GM06990 (cell line): ENCODE measurements around the gene FMO2.

ENCODE experiments used
- DNase-seq: peaks from one replicate; pipeline ENCODE4 v3.0.0-alpha.2; 2011; ENCODE audit not compliant: insufficient read length; ENCODE audit errors: extremely low read depth
- H3K27me3 ChIP-seq: replicated peaks from 2 replicates; pipeline ENCODE4 v1.6.0; 2011; ENCODE audit warnings: low read length; ENCODE audit not compliant: control insufficient read depth, insufficient read depth
- H3K36me3 ChIP-seq: 2 replicates; pipeline ENCODE4 v1.5.1; 2011; ENCODE audit warnings: low read length; ENCODE audit not compliant: control insufficient read depth, insufficient read depth
- H3K4me3 ChIP-seq: replicated peaks from 2 replicates; pipeline ENCODE4 v1.5.1; 2011; ENCODE audit warnings: low read depth, mild to moderate bottlenecking, control low read depth, low read length
- TF ChIP-seq, protein P1 (sequence below): IDR thresholded peaks from 2 replicates; pipeline ENCODE4 v1.5.1; 2011; ENCODE audit warnings: low read length, control low read depth, mild to moderate bottlenecking, inconsistent platforms; ENCODE audit not compliant: insufficient read depth, poor library complexity, severe bottlenecking

Gene FMO2

DNA sequence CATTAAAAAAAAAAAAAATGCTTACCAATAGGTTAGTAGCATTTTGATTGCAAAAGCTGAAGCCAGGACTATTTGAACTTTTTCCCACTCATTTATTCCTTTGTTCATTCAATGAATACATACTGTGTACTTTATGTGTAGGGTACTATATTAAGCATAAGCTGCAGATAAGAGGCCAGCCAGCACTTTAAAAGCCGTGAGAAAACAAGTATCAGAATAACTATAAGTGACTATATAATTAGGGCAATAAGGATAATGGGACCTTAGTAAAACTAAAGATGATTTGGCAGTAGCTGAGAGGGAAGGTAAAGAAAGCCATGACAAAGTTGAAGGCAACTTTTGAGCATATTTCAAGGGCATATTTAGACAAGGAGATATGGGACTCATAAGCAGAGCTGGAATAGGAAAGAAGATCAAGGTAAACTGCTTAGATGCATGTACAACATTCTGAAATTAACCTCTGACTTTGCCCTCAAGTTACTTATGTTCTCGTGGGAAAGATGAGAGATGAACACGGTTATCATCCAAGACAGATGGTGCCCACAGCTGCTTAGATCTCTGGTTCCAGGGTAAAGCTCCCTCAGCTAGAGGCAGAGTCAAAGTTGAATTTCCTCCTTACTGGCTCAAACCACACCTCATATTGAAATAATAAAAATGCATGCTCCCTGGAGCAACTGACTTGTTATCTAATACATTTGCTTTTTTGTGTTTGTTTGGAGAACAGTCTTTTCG lies 44.0 kb upstream of the FMO2 start:
- TF ChIP-seq, protein P1, sequence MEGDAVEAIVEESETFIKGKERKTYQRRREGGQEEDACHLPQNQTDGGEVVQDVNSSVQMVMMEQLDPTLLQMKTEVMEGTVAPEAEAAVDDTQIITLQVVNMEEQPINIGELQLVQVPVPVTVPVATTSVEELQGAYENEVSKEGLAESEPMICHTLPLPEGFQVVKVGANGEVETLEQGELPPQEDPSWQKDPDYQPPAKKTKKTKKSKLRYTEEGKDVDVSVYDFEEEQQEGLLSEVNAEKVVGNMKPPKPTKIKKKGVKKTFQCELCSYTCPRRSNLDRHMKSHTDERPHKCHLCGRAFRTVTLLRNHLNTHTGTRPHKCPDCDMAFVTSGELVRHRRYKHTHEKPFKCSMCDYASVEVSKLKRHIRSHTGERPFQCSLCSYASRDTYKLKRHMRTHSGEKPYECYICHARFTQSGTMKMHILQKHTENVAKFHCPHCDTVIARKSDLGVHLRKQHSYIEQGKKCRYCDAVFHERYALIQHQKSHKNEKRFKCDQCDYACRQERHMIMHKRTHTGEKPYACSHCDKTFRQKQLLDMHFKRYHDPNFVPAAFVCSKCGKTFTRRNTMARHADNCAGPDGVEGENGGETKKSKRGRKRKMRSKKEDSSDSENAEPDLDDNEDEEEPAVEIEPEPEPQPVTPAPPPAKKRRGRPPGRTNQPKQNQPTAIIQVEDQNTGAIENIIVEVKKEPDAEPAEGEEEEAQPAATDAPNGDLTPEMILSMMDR, result no peak
- Histone ChIP-seq H3K4me3 (no peak overlapping the region), H3K36me3 (no peaks in the 10 kb centered on the region), H3K27me3 (no peaks in the 10 kb centered on the region; the same call in none of the 2 replicates)
- no peak for DNase-seq

DNA sequence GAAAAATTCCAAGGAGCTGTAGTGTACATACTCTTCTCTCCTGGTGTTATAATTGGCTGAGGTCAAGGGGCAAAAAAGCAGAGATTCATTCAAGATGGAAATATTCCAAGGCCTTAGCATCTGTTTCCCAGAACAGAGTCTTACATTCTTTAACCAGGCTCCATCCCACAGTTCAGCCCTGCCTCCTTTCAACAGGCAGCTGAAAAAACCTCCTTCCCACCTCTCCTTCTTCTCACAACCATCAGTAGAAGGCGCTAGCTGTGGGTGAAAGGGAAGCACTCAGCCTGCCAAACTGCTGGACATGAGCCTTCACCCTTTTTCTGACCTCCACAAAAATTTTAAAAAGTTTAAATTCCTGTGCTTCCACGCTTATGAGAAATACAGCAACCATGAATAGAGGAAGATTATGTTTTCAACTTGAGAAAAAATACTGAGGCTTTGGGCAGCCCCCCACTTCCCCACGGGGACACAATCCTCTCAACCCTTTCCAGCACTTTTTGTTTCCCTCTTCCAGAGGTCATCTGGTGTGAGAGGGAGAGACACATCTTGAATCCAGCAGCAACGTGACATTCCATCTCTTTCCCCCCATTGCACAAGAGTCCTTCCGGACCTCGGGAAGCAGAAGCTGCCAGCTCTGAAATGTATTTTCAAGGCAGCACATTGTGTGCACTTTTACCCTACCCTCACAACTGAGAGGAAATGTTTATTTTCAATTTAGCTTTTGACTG lies 43.2 kb upstream of the FMO2 start:
- TF ChIP-seq, protein P1, result no peak
- Histone ChIP-seq H3K4me3 (no peak overlapping the region), H3K36me3 (no peaks in the 10 kb centered on the region), H3K27me3 (no peaks in the 10 kb centered on the region; the same call in none of the 2 replicates)
- DNase-seq, result no peak

DNA sequence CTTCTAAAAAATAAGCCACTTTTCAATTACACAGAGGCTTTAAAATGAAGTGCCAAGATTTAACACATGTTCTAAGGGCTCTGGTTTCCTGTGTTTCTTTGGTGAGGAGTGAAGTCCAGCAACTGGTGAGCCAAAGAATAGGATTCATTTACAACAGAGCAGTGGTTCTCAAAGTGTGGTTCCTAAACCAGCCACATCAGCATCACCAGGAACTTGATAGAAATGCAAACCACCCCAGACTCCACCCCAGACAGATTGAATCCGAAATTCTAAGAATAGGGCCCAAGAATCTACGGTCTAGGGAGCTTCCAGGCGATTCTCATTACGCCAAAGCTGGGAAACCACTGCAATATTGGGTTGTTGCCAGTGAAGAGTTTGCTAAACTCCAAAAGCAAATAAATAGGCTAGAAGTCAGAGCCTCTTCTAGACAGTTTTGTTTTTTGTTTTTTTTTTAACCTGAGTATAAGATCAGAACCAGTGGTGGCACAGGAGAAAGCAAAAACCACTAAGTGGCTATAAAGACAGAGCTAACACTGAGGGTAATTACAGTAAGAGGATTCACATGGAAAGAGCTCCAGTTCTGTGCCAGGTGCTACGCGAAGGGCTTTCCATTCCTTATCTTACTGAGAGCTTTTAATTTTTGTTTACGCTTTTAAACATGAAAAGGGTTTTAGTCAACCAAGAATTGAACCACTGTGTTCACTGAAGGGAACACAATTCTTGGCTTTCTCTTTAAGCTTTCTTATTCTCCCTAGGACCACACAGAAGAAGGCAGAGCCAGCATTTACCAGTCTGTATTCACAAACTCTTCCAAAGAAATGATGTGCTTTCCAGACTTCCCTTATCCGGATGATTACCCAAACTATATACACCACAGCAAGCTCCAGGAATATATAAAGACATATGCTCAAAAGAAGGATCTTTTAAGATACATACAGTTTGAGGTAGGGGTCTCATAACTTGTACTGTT lies 42.4 kb upstream of the FMO2 start:
- Histone ChIP-seq H3K36me3 (no peaks in the 10 kb centered on the region), H3K4me3 (no peak overlapping the region), H3K27me3 (no peaks in the 10 kb centered on the region; the same call in 1 of the 2 replicates)
- no peak for DNase-seq
- TF ChIP-seq, protein P1, result no peak

DNA sequence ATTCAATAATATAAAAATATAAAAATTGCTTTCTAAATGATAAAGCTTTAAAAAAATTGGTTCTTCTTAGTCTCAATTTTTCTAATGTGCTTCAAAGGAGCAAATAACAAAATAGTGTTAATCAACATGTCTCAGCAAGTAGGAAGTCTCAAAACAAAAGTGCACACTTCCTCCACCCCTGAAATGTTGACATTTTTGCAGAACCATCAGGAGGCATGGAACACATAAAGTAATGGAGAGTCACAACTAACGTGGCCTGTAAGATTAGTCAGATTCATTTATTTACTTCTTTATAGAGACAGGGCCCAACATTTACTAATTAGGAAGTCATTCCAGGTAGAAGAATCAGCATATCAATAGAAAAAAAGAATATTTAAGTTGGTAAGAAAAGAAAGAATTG lies 34.9 kb upstream of the FMO2 start:
- TF ChIP-seq, protein P1, result no peak
- Histone ChIP-seq H3K36me3 (no peaks in the 10 kb centered on the region), H3K27me3 (no peaks in the 10 kb centered on the region), H3K4me3 (no peak overlapping the region)
- DNase-seq, result no peak

DNA sequence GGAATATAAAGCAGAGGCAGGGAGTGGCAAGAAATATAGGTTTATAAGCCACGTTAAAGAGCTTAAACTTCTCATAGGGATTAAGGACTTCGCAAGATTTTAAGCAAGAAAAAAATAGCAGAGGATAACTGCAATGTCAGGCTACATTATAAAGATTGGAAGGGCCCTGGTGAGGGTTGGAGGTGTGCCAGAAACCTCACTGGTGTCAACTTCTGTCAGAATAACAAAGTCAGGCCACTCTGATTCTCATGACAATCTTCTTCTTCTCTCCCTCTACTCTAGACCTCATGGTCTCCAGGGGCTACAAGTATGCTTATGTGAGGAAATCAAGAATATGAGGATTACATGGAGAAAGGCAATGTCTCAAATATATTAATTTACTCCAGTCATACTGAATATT lies 32.6 kb upstream of the FMO2 start:
- Histone ChIP-seq H3K27me3 (no peaks in the 10 kb centered on the region), H3K36me3 (no peaks in the 10 kb centered on the region), H3K4me3 (no peak overlapping the region)
- no peak for DNase-seq
- TF ChIP-seq, protein P1, result no peak
